Astrocyte of the hippocampus (primary cell): ENCODE data around the gene ME3.

Experiments
- DNase-seq: peaks from one replicate; pipeline ENCODE4 v3.0.0; 2011; ENCODE audit warnings: low read depth, low spot score

The ME3 gene

DNA sequence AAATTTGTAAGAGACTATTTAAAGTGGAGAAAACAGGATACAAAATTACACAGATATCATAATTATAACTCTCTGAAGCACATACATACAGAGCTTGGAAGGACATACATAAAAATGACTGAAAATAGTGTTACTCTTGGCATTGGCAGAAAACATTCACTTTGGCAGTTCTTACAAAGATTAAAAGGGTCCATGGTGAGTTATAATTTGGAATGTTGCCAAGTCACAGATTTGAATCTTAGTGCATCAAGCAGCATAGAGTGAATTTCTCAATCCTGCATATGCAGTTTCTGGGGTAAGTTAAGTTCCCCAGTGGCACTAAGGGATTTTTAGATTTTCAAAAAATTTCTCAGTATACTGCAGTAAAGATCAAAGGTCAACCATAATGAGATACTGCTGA is 181.8 kb downstream of the ME3 start:
- no peak for DNase-seq

- DNase-seq: no peak
Observed at GRCh38 chr11:86489442-86489841, 183.0 kb downstream of the ME3 start.

- DNase-seq: no peak
Observed at GRCh38 chr11:86488553-86488952, 183.9 kb downstream of the ME3 start.

GRCh38 chr11:86487671-86488070 is 184.7 kb downstream of the ME3 start:
- DNase-seq: no peak

GRCh38 chr11:86486261-86487030 is 186.0 kb downstream of the ME3 start:
- peak; percentile 50 for DNase-seq

GRCh38 chr11:86484795-86485166 is 187.6 kb downstream of the ME3 start:
- no peak for DNase-seq

- DNase-seq: peak; percentile 94
Observed at GRCh38 chr11:86483940-86484794, 188.2 kb downstream of the ME3 start.

DNA sequence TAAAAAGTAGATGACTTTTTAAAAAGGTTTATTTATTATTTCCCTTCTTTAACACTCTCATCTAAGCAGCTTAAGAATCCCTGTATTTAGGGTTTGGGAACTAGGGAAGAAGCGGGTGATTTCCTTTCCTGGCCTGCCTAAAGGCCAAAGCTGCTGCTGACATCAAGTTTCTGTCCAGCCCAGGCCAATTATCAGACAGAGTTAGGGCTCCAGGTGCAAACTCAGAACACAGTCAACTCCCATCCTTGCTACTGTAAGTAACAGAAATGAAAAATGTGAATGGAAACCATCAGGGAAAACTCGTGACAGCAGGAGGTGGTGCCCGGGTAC is 188.8 kb downstream of the ME3 start:
- DNase-seq: no peak

GRCh38 chr11:86482692-86483091 is 189.7 kb downstream of the ME3 start:
- DNase-seq: no peak

DNA sequence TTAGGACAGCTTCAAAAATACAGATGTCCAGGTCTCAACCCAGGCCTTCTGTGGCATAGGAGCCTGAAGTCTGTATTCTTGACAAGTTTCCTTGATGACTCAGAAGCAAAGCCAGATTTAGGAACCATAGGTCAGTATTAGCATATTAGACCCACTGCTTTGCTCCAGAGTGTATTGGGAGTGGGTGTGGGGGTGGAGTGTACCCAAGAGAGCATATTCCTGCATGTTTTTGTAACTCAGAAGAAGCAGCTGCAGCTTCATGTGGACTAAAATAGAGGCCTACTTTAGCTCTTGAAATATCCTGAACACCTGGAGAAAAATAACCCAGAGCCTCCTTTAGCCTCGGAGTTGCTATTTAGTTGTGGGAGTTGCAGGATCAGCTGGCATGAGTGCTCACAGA is 191.0 kb downstream of the ME3 start:
- DNase-seq: no peak

- DNase-seq: no peak
Observed at GRCh38 chr11:86478348-86478747, 194.1 kb downstream of the ME3 start.

DNA sequence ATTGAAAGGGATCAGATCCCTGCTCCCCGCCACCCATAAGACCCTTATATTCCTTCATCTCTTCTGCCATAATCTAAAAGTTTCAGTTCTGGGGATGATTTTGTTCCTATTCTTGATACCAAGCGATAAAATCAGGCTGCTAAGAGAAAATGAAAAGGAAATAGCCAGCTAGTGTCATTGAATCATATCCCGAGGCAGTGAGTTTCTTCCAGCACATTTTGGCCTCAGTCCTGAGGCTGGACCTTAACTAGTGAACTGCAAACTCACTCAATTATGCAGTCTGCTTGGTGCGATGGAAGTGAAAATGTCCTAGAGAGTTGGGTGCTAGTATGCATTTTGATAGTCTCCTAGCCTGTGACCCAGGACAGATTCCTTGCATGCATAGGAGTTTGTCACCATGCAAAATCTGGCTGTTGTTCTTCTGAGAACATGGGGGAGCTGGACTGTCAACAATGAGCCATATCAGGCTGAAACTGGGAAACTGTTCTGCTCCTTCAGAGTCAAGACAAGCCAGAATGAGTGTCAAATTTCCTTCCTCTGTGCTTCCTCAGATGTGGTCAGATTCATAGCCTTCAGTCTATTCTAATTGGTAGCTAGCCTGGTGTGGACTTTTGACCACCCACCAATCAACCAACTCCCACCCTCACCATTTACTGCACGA is 194.8 kb downstream of the ME3 start:
- peak; percentile 81 for DNase-seq

- no peak for DNase-seq
Observed at GRCh38 chr11:86476109-86476861, 196.1 kb downstream of the ME3 start.

GRCh38 chr11:86475027-86475426 is 197.4 kb downstream of the ME3 start:
- DNase-seq: no peak

DNA sequence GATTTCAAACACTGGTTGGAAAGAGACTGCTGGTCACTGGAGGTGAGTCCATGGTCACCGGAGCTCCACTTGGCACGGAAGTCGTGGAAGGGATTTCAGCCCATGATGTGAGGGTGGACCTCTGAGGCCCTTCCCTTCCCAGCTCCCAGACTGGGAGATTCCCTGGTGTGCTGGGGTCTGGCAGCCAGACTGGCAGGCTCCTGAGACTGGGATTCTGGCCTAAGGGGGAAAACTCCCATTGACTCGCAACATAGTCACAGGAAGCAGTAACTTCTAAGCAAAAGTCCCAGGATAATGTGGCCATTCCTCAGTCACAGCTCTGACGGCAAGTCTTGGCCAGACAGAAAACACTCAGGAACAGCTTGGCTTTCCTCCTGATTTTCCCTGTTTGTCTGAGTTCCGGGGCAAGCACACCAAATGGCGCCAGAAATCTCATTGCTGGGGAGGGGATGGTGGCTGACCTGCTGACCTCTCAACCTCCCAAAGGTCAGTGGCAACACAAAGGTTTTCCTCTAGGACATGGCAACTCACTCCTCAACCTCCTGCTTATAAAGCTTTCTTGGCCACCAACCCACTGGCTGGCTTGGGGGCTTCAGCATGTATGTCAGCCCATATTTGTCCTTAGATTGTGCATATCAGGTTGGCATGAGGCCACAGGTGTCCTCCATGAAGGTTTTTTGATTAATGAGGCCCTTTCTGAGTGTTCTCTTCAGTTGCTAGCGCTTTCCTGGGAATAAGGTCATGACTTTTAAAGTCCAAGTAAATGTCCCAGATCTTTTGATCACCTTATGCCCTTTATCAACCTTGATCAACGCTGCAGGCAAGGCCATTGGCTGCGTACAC is 198.2 kb downstream of the ME3 start:
- peak; percentile 53 for DNase-seq

DNA sequence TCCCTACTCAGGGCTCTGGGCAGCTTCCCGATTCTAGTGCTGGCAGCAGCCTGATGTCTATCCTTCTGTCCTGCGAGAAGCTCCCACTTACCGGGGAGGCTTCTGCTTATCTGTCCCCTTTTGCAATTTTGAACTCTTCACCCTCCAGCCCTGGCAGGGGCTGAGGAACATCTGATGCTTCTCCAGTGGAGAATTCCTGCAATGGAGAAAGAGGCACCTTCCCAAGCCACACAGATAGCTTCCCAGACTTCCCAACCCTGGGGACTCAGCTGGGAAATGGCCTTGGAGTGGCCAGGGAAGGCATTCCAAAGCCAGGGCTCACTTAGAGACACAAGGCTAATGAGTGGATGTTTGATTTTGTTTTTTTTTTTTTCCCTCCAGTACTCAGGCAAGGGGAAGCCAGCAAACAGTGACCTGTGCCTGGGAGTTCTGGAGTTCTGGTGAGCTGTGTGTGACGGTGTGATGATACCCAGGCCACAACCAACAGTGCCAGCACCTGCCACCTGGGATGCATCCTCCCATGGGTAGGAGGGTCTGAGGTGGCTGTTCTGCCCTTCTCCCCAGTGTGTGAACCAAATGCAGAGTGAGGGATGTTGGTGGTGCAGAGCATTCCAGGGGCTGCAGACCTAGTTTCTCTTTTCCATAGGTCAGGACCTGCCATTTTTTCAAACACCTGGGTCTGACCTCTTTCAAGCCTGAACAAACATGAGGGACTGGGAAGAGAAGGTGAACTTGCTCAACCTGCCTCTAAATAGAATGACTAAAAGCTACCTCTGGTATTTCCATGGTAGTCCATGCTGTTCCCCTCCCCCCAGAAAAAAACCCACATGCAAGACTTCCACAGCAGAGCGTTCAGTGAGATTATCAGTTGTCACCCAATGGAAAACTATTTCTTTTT is 202.7 kb downstream of the ME3 start:
- DNase-seq: no peak

GRCh38 chr11:86468169-86468568 is 204.2 kb downstream of the ME3 start:
- no peak for DNase-seq

DNA sequence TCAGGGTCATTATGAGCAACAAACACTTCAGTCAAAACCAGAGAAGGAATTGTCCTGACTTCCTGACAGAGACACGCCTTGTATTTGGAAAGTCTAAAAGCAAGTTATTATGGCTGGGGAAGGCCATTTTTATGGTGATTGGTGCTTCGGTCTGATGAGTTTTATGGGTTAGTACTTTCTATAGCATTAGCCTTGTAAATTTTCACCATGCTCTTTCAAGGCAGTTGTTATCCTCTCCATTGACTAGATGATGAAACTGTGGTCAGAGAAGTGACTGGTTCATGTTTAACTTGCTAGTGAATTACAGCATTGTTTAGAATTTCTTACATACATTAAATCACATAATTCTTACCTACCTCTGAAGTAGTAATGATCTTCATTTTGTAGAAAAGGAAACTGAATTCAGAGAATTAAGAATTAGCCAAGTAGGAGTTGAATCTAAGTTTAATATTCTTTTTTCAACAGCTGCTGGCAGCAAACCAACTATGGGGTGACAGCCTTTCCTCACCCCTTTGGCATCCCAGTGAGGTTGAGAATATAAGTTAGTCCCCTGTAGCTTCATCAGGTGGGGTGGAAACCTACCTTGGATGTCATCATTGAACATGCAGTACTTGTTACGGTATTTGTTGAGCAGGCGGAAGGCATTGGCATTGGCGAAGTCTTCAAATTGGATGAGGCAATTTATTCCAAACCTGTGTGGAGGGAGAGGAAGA is 207.8 kb downstream of the ME3 start:
- DNase-seq: no peak

DNA sequence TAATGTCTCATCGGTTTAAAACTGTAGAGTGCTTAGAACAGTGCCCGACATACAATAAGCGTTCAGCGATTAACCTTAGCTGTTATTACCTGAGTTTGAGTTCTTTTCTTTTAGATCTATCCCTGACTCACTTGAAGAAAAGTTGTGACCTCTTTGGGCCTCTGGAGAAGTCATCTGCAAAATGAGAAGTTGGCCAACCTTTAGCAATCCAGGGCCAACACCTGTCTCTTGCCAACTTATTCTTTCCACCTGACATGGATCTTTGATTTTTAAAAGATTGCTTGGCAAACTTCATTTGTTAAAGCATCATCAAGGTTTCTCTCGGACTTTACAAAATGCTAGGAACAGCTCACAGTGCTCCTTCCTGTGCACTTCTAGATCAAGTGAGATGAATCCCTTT is 208.5 kb downstream of the ME3 start:
- DNase-seq: no peak
